Measurements from ENCODE around the gene ASAP2.

The ASAP2 gene

GRCh38 chr2:9291331-9291730 lies 84.7 kb downstream of the ASAP2 start:
- TF ChIP-seq CTCF (IDR thresholded peaks at IDR 0.05) = no peak

- TF ChIP-seq CTCF (IDR thresholded peaks at IDR 0.05) = no peak
Observed at GRCh38 chr2:9291866-9292265, 85.3 kb downstream of the ASAP2 start.

- TF ChIP-seq CTCF (IDR thresholded peaks at IDR 0.05) = no peak
Observed at GRCh38 chr2:9292426-9292825, 85.8 kb downstream of the ASAP2 start.

GRCh38 chr2:9294764-9295163 lies 88.2 kb downstream of the ASAP2 start:
- TF ChIP-seq CTCF (IDR thresholded peaks at IDR 0.05) = no peak

- no peak for TF ChIP-seq CTCF (IDR thresholded peaks at IDR 0.05)
Observed at GRCh38 chr2:9296559-9296958, 89.9 kb downstream of the ASAP2 start.

GRCh38 chr2:9297156-9297555 lies 90.5 kb downstream of the ASAP2 start:
- TF ChIP-seq CTCF (IDR thresholded peaks at IDR 0.05) = no peak

- no peak for TF ChIP-seq CTCF (IDR thresholded peaks at IDR 0.05)
Observed at GRCh38 chr2:9297807-9298206, 91.2 kb downstream of the ASAP2 start.

- TF ChIP-seq CTCF (IDR thresholded peaks at IDR 0.05) = no peak
Observed at GRCh38 chr2:9298583-9298982, 92.0 kb downstream of the ASAP2 start.
